ENCODE results near the gene SLBP. TPM values are rescaled to one million over a fixed set of nuclear protein-coding genes. Genes with fewer than 3 reads are reported as not detected.

Gene SLBP
- total and polyA plus RNA-seq, 2 of the 8 experiments (the other 6 are each of a cell fraction or from before 2014, with no cell fraction given), result 44.1 to 49.0 TPM

DNA sequence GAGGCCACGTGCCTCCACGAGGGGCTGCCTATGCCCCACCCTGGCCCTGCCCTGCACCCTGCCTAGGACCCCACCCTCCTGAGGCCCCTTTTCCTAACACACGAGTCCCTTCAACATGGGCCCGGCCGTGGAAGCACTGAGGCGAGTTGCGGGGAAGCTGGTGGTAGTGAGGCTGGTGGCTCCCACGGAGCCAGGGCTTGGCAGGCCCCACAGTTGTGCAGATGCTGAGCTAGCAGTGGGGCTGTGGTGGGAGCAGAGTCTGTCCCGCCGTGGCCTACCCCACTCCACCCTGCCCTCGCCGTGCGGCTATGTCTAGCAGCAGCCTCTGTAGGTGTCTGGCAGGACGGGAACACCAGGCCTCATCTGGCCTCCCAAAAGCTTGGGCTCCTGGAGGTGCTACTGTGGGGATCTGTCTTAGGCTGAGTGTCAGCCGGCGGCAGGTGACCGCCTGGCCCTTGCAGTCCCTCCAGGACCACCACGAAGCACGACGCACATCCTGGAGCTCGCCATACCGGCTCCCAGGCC is 28.0 kb upstream of the SLBP start:
- WGBS, 2 experiments (ENCODE audit: extremely low coverage in 1 of 2, insufficient coverage in 1 of 2, insufficient read length in 1 of 2, insufficient replicate concordance in 2 of 2, low coverage in 1 of 2, low lambda C conversion rate in 2 of 2, missing lambda C conversion rate in 1 of 2), result 94% methylated on average over 20 of the region's 22 CpGs; no CpG with 5 or more reads in 1 of the 2 experiments
- Histone ChIP-seq H3K79me1 (ENCODE audit: low read depth, low read length) (peaks cover 2% of the 10 kb centered on the region; the same call in 1 of the 2 replicates), H3K4me1 (replicated peaks in 1 of 4; ENCODE audit: control insufficient read depth in 3 of 4, insufficient read depth in 4 of 4, low read length in 3 of 4) (no peaks in the 10 kb centered on the region), H2BK20ac (ENCODE audit: low read length) (no peak overlapping the region), H4K20me1 (replicated peaks in 1 of 2; ENCODE audit: control insufficient read depth in 1 of 2, insufficient read depth in 2 of 2, low read length in 2 of 2) (peaks cover 5 to 10% of the 10 kb centered on the region in 2 experiments), H2BK120ac (replicated peaks; ENCODE audit: low read depth, low read length) (no peak overlapping the region), H3K27me3 (replicated peaks in 1 of 4; ENCODE audit: control insufficient read depth in 3 of 4, extremely low read depth in 1 of 4, insufficient read depth in 3 of 4, low read length in 3 of 4) (no peaks in the 10 kb centered on the region), H3K4me2 (ENCODE audit: insufficient read depth in 1 of 2, low read depth in 2 of 2, low read length in 2 of 2) (no peak overlapping the region), H2BK12ac (ENCODE audit: low read depth, low read length) (no peak overlapping the region), H2AK5ac (ENCODE audit: low read depth, low read length) (no peak overlapping the region), H4K5ac (ENCODE audit: insufficient read length, low read depth, low read length) (no peak overlapping the region), H3K9me3 (ENCODE audit: insufficient read depth in 2 of 2, low read depth in 1 of 2, low read length in 1 of 2) (no peaks in the 10 kb centered on the region), H3K9ac (replicated peaks in 1 of 4; ENCODE audit: extremely low read depth in 1 of 4, low read depth in 3 of 4, low read length in 3 of 4) (no peak overlapping the region), H3K79me2 (ENCODE audit: control insufficient read depth in 1 of 2, insufficient read depth in 2 of 2, low read length in 2 of 2) (no peaks in the 10 kb centered on the region), H2AFZ (ENCODE audit: low read length) (no peak overlapping the region), H3K36me3 (ENCODE audit: control insufficient read depth in 2 of 4, insufficient read depth in 4 of 4, low read length in 3 of 4) (peaks cover 39 to 85% (median 77%) of the 10 kb centered on the region in 4 experiments), H2BK5ac (ENCODE audit: low read depth, low read length) (no peak overlapping the region), H3K56ac (replicated peaks; ENCODE audit: insufficient read length, low read depth, low read length) (no peak overlapping the region), H3K23ac (ENCODE audit: insufficient read length) (no peak overlapping the region), H3K27ac (ENCODE audit: low read depth, low read length) (no peak overlapping the region), H3K23me2 (ENCODE audit: low read depth, low read length) (no peaks in the 10 kb centered on the region), H3K4me3 (ENCODE audit: extremely low read depth in 1 of 4, insufficient read depth in 2 of 4, low read depth in 3 of 4, low read length in 4 of 4) (no peak overlapping the region), H2BK15ac (ENCODE audit: low read length) (no peak overlapping the region), H4K91ac (replicated peaks; ENCODE audit: insufficient read length, low read length) (no peak overlapping the region), H3K14ac (ENCODE audit: insufficient read length) (no peak overlapping the region), H3K18ac (ENCODE audit: extremely low read depth, low read length) (no peak overlapping the region), H4K8ac (ENCODE audit: extremely low read depth, insufficient read depth, low read length) (no peak overlapping the region), H3K4ac (replicated peaks; ENCODE audit: insufficient read length, low read depth, low read length) (no peak overlapping the region)
- no peak for DNase-seq (ENCODE audit: low read depth in 1 of 2, low spot score in 2 of 2)
- no peak for FAIRE-seq
- CTCF ChIA-PET (ENCODE audit: partially characterized antibody), result interaction anchor here (0.9 to 52.9 kb wide), 6 partner anchors 9 to 160 kb away, joined by 3 to 2507 read pairs (median 14); partner anchors contain the start of gene FGFR3
- POLR2A ChIA-PET (ENCODE audit: partially characterized antibody), result interaction anchor here (0.9 to 2.2 kb wide), 6 partner anchors 10 to 38 kb away, joined by 3 to 7 read pairs (median 3); partner anchors contain the start of genes TACC3 and TMEM129
- no peak for TF ChIP-seq EZH2 (IDR thresholded peaks at IDR 0.05; ENCODE audit: low read depth, low read length, severe bottlenecking)
- no peak for TF ChIP-seq RAD21 (IDR thresholded peaks at IDR 0.05 in 1 of 2, conservative IDR thresholded peaks at IDR 0.05 in 1 of 2; ENCODE audit: low read depth in 2 of 2, low read length in 2 of 2)

Data from H1 (cell line).